22Rv1 (cell line): ENCODE measurements around the gene ZNF627.

Experiments
- H3K27ac ChIP-seq: fragments of 450-650 bp; 2 replicates; pipeline ENCODE4 v1.5.1; 2017
- ZFX ChIP-seq: fragments of 450-650 bp; IDR thresholded peaks from 2 replicates; pipeline ENCODE4 v1.6.1; 2017; ENCODE audit warnings: antibody characterized with exemption, borderline replicate concordance
- TF ChIP-seq, protein P1 (sequence below): fragments of 450-650 bp; IDR thresholded peaks from 2 replicates; pipeline ENCODE4 v1.5.1; 2017; ENCODE audit warnings: mild to moderate bottlenecking

The ZNF627 gene

DNA sequence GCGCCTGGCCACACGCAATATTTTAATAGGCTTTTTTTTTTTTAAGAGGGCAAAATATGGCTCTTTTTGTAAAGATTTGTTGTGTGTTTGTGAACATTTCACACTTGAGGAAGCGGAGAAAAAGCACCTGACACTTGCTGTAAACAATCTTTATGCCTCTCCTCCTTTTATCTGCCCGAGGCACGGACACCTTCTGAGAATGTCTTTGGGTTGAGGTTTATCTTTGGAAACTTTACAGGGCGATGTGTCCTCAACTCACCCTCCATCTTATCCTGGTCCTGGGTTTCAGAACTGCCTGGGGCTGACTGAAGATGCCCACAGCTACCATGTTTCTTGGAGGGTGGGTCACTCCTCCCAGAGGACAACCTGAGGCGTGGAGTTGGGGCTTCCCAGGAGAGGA is 44.0 kb downstream of the ZNF627 start:
- no peak for TF ChIP-seq ZFX
- TF ChIP-seq, protein P1, sequence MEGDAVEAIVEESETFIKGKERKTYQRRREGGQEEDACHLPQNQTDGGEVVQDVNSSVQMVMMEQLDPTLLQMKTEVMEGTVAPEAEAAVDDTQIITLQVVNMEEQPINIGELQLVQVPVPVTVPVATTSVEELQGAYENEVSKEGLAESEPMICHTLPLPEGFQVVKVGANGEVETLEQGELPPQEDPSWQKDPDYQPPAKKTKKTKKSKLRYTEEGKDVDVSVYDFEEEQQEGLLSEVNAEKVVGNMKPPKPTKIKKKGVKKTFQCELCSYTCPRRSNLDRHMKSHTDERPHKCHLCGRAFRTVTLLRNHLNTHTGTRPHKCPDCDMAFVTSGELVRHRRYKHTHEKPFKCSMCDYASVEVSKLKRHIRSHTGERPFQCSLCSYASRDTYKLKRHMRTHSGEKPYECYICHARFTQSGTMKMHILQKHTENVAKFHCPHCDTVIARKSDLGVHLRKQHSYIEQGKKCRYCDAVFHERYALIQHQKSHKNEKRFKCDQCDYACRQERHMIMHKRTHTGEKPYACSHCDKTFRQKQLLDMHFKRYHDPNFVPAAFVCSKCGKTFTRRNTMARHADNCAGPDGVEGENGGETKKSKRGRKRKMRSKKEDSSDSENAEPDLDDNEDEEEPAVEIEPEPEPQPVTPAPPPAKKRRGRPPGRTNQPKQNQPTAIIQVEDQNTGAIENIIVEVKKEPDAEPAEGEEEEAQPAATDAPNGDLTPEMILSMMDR = no peak
- H3K27ac ChIP-seq = no peak overlapping the region

DNA sequence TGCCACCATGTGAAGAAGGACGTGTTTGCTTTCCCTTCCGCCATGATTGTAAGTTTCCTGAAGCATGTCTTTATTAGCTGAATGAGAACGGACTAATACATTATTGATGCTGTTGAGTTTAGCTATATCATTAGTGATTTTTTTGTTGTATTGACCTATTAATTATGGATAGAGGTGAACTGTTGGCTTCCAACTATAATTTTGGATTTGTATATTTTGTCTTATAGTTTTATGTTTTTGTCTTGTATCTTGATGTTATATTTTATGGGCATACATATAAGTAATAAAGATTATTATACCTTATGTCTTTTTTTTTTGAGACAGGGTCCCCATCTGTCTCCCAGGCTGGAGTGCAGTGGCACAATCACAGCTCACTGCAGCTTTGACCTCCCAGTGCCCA is 45.6 kb downstream of the ZNF627 start:
- TF ChIP-seq, protein P1 = no peak
- no peak for TF ChIP-seq ZFX
- no peak overlapping the region for H3K27ac ChIP-seq

DNA sequence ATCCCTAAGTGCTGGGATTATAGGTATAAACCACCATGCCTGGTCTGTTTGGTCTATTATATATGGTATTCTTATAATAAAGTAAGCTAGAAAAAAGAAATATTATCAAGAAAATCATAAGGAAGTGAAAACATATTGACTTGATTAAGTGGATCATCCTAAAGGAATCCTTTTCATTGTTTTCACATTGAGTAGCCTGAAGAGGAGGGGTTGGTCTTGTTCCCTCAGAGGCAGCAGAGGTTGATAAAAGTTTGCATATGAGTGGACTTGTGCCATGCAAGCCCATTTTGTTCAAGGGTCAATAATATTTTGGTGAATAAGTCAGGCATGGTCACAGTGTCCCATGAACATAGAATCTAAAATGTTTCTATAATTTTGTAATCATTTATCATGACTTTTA is 52.7 kb downstream of the ZNF627 start:
- TF ChIP-seq, protein P1 = no peak
- no peak for TF ChIP-seq ZFX
- no peak overlapping the region for H3K27ac ChIP-seq

DNA sequence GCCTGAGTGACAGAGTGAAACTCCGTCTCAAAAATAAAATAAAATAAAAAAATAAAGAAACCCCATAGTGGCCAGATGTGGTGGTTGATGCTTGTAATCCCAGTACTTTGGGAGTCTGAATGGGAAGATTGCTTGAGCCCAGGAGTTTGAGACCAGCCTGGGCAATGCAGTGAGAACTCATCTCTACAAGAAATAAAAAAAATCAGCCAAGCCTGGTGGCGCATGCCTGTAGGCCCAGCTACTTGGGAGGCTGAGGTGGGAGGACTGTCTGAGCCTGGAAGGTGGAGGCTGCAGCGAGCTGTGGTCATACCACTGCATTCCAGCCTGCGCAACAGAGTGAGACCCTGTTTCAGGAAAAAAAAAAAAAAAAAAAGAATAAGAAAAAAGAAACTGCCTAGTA is 53.8 kb downstream of the ZNF627 start:
- no peak overlapping the region for H3K27ac ChIP-seq
- TF ChIP-seq, protein P1 = no peak

DNA sequence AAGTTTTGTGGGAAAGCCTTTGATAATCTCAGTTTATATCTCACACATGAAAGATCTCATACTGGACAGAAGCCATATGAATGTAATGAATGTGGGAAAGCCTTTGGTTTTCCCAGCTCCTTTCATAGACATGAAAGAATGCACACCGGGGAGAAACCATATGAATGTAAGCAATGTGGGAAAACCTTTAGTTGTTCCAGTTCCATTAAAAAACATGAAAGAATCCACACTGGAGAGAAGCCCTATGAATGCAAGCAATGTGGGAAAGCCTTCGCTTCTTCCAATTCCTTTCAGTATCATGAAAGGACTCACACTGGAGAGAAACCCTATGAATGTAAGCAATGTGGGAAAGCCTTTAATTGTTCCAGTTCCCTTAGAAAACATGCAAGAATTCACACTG is 54.8 kb downstream of the ZNF627 start:
- H3K27ac ChIP-seq = no peak overlapping the region
- TF ChIP-seq, protein P1 = no peak
- TF ChIP-seq ZFX = no peak

DNA sequence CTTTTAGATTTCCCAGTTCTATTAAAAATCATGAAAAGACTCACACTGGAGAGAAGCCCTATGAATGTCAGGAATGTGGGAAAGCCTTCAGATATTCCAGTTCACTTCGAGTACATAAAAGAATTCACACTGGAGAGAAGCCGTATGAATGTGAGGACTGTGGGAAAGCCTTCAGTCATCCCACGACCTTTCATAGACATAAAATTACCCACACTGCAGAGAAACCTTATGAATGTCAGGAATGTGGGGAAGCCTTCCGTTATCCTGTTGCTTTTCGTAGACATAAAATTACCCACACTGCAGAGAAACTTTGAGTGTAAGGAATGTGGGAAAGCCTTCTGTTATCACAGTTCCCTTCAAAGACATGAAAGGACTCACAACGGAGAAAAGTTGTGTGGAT is 55.2 kb downstream of the ZNF627 start:
- H3K27ac ChIP-seq = no peak overlapping the region
- TF ChIP-seq, protein P1 = no peak
- TF ChIP-seq ZFX = no peak

DNA sequence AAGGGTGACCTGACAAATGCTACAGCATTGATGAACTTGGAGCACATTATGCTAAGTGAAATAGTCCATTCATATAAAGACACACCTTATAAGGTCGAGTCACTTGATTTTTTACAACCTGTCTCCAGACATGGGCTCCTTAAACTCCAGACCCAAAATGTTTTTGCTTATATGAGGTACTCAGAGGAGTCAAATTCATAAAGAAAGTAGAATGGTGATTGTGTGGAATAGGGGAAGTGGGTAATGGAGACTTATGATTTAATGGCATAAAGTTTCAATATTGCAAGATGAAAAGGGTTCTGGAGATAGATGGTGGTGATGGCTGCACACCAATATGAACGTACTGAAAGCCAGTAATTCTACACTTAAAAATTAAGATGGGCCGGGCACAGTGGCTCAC is 59.3 kb downstream of the ZNF627 start:
- H3K27ac ChIP-seq = no peak overlapping the region
- no peak for TF ChIP-seq ZFX
- TF ChIP-seq, protein P1 = no peak
